Osteocyte (in vitro differentiated cells): ENCODE results near the gene BCL2. TPM values are rescaled to one million over a fixed set of nuclear protein-coding genes. Genes with fewer than 3 reads are reported as not detected.

ENCODE experiments used
- DNase-seq: peaks from one replicate; pipeline ENCODE4 v3.0.0; 2021; ENCODE audit warnings: mixed read lengths; ENCODE audit not compliant: unreplicated experiment; ENCODE audit errors: extremely low spot score
- H3K27ac Mint-ChIP-seq: one replicate; pipeline ENCODE4 v1.8.0; 2021; ENCODE audit warnings: mild to moderate bottlenecking, mixed read lengths; ENCODE audit not compliant: unreplicated experiment
- H3K27me3 Mint-ChIP-seq: one replicate; pipeline ENCODE4 v1.8.0; 2021; ENCODE audit warnings: mixed read lengths; ENCODE audit not compliant: unreplicated experiment
- H3K36me3 Mint-ChIP-seq: one replicate; pipeline ENCODE4 v1.8.0; 2021; ENCODE audit warnings: mixed read lengths; ENCODE audit not compliant: unreplicated experiment
- H3K4me1 Mint-ChIP-seq: one replicate; pipeline ENCODE4 v1.8.0; 2021; ENCODE audit warnings: mixed read lengths; ENCODE audit not compliant: unreplicated experiment
- H3K4me3 Mint-ChIP-seq: one replicate; pipeline ENCODE4 v1.8.0; 2021; ENCODE audit warnings: mild to moderate bottlenecking, moderate library complexity, mixed read lengths; ENCODE audit not compliant: unreplicated experiment
- H3K9me3 Mint-ChIP-seq: one replicate; pipeline ENCODE4 v1.8.0; 2021; ENCODE audit warnings: mixed read lengths; ENCODE audit not compliant: unreplicated experiment
- total RNA-seq: library from RNA; stranded (reverse); gene quantifications from 2 replicates; pipeline ENCODE4 v1.2.1, GENCODE V29; 2021
- TF ChIP-seq, protein P1 (sequence below): fragments of 200-600 bp; sonication (generic); IDR thresholded peaks from 2 replicates; pipeline ENCODE4 v1.5.0; 2021; ENCODE audit warnings: antibody characterized with exemption, mild to moderate bottlenecking, moderate library complexity

The BCL2 gene
- total RNA-seq, 1 donor from 2014 or later = 3.2 TPM

DNA sequence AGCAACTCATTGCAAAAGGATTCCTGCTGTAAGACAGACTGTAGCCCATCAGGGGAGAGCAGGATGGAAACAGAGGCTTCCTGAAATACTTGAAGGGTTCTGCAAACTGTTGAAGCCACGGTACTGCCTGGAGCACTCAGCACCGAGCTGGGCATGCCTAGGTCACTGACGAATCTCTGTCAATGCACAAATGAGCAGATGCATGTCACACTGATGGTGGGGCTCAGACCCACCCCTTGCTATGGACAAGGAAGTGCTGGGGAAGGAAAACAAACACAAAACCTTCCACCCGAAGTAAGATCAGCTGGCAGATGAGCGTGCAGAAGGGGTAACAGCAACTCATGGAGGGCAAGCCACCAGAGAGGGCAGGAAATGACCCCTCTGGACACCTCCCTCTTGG is 136.7 kb downstream of the BCL2 start:
- no peaks in the 10 kb centered on the region for H3K36me3 Mint-ChIP-seq
- DNase-seq = no peak
- no peak overlapping the region for H3K27ac Mint-ChIP-seq
- peaks cover 29% of the 10 kb centered on the region for H3K4me1 Mint-ChIP-seq
- no peaks in the 10 kb centered on the region for H3K9me3 Mint-ChIP-seq
- H3K4me3 Mint-ChIP-seq = no peak overlapping the region
- H3K27me3 Mint-ChIP-seq = no peaks in the 10 kb centered on the region
- TF ChIP-seq, protein P1, sequence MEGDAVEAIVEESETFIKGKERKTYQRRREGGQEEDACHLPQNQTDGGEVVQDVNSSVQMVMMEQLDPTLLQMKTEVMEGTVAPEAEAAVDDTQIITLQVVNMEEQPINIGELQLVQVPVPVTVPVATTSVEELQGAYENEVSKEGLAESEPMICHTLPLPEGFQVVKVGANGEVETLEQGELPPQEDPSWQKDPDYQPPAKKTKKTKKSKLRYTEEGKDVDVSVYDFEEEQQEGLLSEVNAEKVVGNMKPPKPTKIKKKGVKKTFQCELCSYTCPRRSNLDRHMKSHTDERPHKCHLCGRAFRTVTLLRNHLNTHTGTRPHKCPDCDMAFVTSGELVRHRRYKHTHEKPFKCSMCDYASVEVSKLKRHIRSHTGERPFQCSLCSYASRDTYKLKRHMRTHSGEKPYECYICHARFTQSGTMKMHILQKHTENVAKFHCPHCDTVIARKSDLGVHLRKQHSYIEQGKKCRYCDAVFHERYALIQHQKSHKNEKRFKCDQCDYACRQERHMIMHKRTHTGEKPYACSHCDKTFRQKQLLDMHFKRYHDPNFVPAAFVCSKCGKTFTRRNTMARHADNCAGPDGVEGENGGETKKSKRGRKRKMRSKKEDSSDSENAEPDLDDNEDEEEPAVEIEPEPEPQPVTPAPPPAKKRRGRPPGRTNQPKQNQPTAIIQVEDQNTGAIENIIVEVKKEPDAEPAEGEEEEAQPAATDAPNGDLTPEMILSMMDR = no peak

DNA sequence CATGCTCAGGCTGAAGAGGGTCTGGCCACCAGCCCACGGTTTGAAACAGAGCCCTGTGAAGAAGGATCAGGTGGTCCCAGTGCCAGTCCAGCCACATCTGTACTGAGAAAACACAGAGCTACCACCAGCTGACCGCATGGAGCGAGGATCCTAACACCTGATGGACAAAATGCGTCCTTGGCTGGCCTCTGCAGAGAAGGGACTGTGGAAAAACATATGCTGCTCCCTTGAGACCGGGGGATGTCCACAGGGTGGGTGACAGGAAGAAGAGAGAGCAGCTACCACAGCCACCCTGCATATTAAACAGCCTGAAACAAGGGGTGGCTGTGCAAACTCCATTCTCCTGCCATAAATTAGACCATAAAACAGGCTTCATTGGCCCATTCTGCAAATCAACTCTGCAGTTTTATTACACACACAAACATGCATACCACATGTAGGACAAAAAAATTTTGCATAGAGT is 137.2 kb downstream of the BCL2 start:
- no peak for DNase-seq
- Mint-ChIP-seq H3K4me3 (no peak overlapping the region), H3K27ac (no peak overlapping the region), H3K27me3 (no peaks in the 10 kb centered on the region), H3K4me1 (peaks cover 28% of the 10 kb centered on the region), H3K36me3 (no peaks in the 10 kb centered on the region), H3K9me3 (no peaks in the 10 kb centered on the region)
- TF ChIP-seq, protein P1 = no peak

DNA sequence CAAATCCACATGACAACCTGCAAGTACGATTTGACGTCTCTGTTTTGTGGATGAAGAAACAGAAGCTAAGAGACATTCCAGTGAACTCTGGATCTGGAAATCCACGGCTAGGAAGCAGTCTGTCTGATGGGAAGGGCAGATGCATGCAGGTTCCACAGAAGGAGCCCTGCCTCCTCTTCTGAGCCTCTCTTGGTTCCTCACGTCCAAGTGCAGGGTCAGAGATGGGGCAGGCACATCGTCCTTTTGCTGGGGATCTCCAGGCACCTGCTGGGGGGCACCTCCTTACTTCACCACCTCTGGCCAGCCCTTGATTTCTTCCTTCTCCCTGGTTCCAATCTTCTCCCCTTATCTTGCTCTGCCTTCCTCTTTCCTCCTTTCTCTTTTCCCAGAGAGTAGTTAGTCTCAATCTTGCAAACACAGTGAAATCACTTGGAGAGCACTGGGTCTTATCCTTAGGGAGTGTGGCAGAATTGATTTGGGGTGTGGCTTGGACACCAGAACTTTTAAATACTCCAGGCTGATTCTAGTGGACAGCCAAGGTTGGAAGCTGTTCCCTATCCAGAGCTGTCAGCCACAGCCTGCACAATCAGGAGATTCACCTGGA is 137.8 kb downstream of the BCL2 start:
- Mint-ChIP-seq H3K9me3 (no peaks in the 10 kb centered on the region), H3K27ac (no peak overlapping the region), H3K4me1 (peaks cover 23% of the 10 kb centered on the region), H3K27me3 (no peaks in the 10 kb centered on the region), H3K4me3 (no peak overlapping the region), H3K36me3 (no peaks in the 10 kb centered on the region)
- DNase-seq = no peak
- TF ChIP-seq, protein P1 = no peak

DNA sequence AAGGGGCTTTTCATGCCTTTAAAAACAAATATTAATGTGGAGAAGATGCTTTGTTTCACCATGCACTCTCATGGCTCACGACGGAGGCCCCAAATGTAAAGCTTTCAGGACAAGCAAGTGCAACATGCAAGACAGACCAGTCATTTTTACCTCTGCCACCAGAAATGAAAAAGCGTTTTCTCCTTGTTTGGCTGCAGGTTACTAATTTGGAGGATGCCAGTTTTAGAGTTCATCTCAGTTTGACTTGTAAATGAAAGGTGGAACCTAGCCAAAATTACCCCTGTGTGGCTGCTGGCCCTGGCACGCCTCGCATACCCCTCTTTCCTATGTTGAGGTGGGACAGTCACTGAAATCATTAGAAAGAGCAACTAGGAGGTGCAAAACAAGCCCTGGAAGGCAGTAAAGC is 138.6 kb downstream of the BCL2 start:
- Mint-ChIP-seq H3K27ac (no peak overlapping the region), H3K27me3 (no peaks in the 10 kb centered on the region), H3K9me3 (no peaks in the 10 kb centered on the region), H3K4me3 (no peak overlapping the region), H3K4me1 (peaks cover 15% of the 10 kb centered on the region), H3K36me3 (no peaks in the 10 kb centered on the region)
- no peak for DNase-seq
- TF ChIP-seq, protein P1 = no peak

DNA sequence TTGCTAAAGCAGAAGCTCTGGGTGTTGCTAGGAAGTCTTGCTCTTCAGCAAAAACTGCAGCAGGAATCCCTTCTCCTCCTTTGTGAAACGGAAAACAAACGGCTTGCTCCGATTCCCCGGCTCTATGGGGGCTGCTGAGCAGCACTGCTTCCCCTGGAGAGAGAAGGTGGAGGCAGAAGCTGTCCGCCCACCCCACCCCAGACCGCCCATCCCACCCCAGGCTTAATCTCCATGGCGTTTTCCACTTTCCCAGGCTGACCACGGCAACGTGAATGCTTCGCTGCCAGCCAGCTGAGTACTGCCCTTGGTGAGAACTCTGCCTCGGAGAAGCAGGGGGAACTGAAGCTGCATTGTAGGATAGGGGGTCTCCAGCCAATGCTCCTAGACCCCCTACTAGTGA is 139.2 kb downstream of the BCL2 start:
- no peaks in the 10 kb centered on the region for H3K27me3 Mint-ChIP-seq
- no peaks in the 10 kb centered on the region for H3K36me3 Mint-ChIP-seq
- no peaks in the 10 kb centered on the region for H3K9me3 Mint-ChIP-seq
- TF ChIP-seq, protein P1 = no peak
- peaks cover 14% of the 10 kb centered on the region for H3K4me1 Mint-ChIP-seq
- H3K4me3 Mint-ChIP-seq = no peak overlapping the region
- no peak for DNase-seq
- H3K27ac Mint-ChIP-seq = no peak overlapping the region
